ENCODE data around the gene DAND5. TPM values are rescaled to one million over a fixed set of nuclear protein-coding genes. Genes with fewer than 3 reads are reported as not detected.
A peak's percentile ranks its signal among the peaks of the same experiment; 100 is the strongest.

The DAND5 gene
- total RNA-seq, 6 experiments from 2014 or later, result not detected

DNA sequence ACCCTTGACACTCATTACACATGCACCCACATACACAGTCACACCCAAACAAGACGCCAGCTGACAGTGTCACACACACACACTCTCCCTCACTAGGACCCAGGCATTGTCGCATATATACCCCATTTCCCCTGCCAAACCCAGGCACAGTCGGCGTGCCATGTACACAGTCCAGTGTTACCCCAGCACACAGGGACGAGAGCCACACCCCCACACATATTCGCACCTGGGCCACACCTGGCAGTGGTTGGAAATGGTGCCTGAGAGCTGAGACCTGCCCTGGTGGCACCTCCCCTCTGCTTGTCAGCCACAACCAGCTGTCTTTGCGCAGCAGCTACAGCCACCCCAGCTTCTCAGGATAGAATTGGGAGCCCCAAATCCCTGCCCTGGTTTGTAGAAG is 34.9 kb downstream of the DAND5 start:
- H3K27me3 Mint-ChIP-seq (ENCODE audit: insufficient read depth), result no peaks in the 10 kb centered on the region; the same call in 1 of the 2 replicates
- DNase-seq, result no peak
- TF ChIP-seq, protein P1, sequence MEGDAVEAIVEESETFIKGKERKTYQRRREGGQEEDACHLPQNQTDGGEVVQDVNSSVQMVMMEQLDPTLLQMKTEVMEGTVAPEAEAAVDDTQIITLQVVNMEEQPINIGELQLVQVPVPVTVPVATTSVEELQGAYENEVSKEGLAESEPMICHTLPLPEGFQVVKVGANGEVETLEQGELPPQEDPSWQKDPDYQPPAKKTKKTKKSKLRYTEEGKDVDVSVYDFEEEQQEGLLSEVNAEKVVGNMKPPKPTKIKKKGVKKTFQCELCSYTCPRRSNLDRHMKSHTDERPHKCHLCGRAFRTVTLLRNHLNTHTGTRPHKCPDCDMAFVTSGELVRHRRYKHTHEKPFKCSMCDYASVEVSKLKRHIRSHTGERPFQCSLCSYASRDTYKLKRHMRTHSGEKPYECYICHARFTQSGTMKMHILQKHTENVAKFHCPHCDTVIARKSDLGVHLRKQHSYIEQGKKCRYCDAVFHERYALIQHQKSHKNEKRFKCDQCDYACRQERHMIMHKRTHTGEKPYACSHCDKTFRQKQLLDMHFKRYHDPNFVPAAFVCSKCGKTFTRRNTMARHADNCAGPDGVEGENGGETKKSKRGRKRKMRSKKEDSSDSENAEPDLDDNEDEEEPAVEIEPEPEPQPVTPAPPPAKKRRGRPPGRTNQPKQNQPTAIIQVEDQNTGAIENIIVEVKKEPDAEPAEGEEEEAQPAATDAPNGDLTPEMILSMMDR (IDR thresholded peaks at IDR 0.05), result no peak

GRCh38 chr19:13005253-13005652 is 35.9 kb downstream of the DAND5 start:
- H3K27ac Mint-ChIP-seq, result no peak overlapping the region
- no peaks in the 10 kb centered on the region for H3K9me3 Mint-ChIP-seq
- H3K4me1 Mint-ChIP-seq (ENCODE audit: low read depth), result no peaks in the 10 kb centered on the region
- peaks cover 4% of the 10 kb centered on the region; the same call in 1 of the 2 replicates for H3K36me3 Mint-ChIP-seq (ENCODE audit: low read depth)
- TF ChIP-seq, protein P1 (IDR thresholded peaks at IDR 0.05), result no peak
- DNase-seq, result no peak
- H3K27me3 Mint-ChIP-seq (ENCODE audit: insufficient read depth), result no peaks in the 10 kb centered on the region; the same call in 1 of the 2 replicates
- no peak overlapping the region for H3K4me3 Mint-ChIP-seq

More for the DNA sequence above, 34.9 kb downstream of the DAND5 start:
- Mint-ChIP-seq H3K9me3 (no peaks in the 10 kb centered on the region), H3K4me3 (no peak overlapping the region), H3K36me3 (ENCODE audit: low read depth) (peaks cover 10% of the 10 kb centered on the region), H3K27ac (no peak overlapping the region), H3K4me1 (ENCODE audit: low read depth) (no peaks in the 10 kb centered on the region)

DNA sequence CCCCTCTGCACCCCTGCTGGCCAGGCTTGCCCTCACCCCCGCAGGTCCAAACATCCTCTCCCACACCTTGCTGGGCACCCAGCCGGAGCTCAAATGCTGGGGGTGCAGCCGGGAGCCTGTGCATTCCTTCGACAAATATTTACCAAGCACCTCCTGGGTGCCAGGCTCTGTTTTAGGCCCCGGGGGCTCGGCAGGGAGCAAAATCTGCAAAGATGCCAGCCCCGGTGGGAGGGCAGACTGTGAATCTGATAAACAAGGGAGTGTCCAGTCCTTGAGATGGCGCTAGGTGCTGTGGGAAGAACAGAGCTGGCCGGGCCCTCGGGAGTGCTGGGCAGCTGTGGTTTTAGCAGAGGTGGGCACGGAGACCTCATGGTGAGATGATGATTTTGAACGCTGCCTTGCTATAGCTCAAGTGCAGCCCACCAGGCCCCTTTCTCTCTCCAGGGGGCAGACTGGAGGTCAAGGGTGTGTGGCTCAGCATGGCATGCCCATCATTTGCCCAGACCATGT is 36.5 kb downstream of the DAND5 start:
- DNase-seq, result no peak
- no peak overlapping the region for H3K27ac Mint-ChIP-seq
- no peaks in the 10 kb centered on the region for H3K9me3 Mint-ChIP-seq
- TF ChIP-seq, protein P1 (IDR thresholded peaks at IDR 0.05), result no peak
- H3K36me3 Mint-ChIP-seq (ENCODE audit: low read depth), result peaks cover 4% of the 10 kb centered on the region; the same call in 1 of the 2 replicates
- no peaks in the 10 kb centered on the region; the same call in 1 of the 2 replicates for H3K27me3 Mint-ChIP-seq (ENCODE audit: insufficient read depth)
- H3K4me3 Mint-ChIP-seq, result no peak overlapping the region
- no peaks in the 10 kb centered on the region for H3K4me1 Mint-ChIP-seq (ENCODE audit: low read depth)

DNA sequence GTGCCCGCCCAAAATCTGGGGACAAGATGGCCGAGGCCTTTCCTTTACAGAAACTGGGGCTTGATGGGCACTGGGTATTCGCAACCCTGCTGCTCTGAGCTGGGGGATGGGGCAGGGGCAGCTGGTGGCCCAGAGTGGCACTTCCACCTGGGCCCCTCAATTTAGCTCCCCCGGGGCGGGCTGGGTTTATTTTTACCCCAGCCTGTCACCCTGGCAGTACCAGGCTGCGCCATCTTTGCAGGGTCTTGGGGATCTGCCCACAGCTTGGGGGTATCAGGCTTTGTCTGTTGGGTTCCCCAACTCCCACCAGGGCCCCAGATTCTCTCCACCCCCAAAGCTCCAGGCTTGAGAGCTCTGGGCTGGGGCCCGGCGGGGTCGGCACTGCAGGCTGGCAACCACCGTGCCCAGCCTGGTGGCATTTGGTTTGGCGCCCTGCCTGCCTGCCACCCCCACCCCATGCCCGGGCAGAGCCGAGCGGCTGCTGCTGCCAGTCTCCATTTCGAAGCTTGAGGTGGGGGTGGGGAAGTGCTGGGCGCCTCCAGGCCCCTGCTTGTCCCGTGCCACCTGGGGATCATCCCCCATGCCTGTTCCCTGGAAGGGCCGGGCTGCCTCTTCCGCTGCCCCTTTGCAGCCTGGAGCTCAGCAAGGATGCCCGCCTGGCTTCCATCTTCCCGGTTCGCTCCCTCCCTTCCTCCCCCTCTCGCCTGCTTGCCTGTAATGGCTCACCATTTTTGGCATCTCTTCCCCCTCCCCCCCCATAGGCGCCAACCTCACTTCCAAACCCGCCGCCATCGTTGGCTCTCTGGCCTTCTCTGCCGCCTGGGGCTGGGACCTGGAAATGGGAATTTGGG is 37.3 kb downstream of the DAND5 start:
- no peak for DNase-seq
- TF ChIP-seq, protein P1 (IDR thresholded peaks at IDR 0.05), result no peak
- Mint-ChIP-seq H3K9me3 (no peaks in the 10 kb centered on the region), H3K27ac (no peak overlapping the region), H3K36me3 (ENCODE audit: low read depth) (peaks cover 4% of the 10 kb centered on the region; the same call in 1 of the 2 replicates), H3K27me3 (ENCODE audit: insufficient read depth) (no peaks in the 10 kb centered on the region; the same call in 1 of the 2 replicates), H3K4me1 (ENCODE audit: low read depth) (no peaks in the 10 kb centered on the region), H3K4me3 (no peak overlapping the region)

DNA sequence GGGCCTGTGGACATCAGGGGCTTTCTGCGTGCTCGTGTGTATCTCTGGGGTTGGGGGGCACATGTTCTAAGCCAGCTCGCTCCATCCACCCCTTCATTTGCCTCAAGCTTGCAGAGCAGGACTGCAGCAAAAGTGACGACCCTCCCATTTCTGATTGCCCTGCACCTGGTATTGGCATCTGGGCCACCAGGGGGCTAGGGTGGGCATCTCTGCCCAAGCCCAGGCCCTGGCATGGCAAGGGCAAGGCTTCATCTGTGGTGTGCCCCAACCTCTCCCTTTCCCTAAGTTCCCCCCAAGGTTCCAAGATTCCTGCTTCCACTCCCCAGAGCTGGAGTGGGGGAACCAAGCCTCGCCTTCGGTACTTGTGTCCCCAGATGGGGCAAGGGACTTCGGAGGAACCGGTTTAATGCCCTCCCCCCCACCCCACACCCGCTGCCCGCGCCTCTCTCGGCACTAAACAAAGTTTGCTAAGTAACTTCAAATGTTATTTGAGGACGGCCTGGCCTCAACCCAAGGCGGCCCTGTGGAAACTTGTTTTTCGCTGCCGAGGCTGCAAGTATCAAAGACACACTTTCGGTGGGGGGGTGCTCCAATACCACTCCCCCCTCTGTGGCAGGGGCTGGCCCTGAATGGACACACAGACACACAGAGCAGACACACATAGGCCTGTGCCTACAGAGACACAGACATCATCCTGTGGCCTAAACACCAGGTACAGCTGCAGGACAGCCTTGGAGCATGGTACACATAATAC is 38.1 kb downstream of the DAND5 start:
- TF ChIP-seq, protein P1 (IDR thresholded peaks at IDR 0.05), result peak; percentile 27
- Mint-ChIP-seq H3K4me1 (ENCODE audit: low read depth) (peaks cover 1% of the 10 kb centered on the region), H3K27me3 (ENCODE audit: insufficient read depth) (no peaks in the 10 kb centered on the region; the same call in 1 of the 2 replicates), H3K27ac (no peak overlapping the region), H3K9me3 (no peaks in the 10 kb centered on the region), H3K36me3 (ENCODE audit: low read depth) (peaks cover 4% of the 10 kb centered on the region; the same call in 1 of the 2 replicates), H3K4me3 (no peak overlapping the region)
- no peak for DNase-seq
